Heart left ventricle (tissue), 16 donors: ENCODE results near the gene UST. TPM values are rescaled to one million over a fixed set of nuclear protein-coding genes. Genes with fewer than 3 reads are reported as not detected.

Source experiments
- ATAC-seq, 4 donors: fragments of 200-7000 bp; cut with Tn5 transposase; one replicate each; pipeline ENCODE4 v1.9.1; 2020 to 2022; ENCODE audit warnings: moderate library complexity in 4 of 4, mild to moderate bottlenecking in 3 of 4, moderate number of reproducible peaks in 1 of 4
- DNase-seq, 5 donors: peaks; one replicate each; pipeline ENCODE4 v3.0.0-alpha.2; 2020
- H3K27ac ChIP-seq, 12 donors: fragments of 200-600 bp; sonication (generic) in 4 of 12; one replicate each; pipeline versions ENCODE4 v1.5.0 to v1.8.0; 2016 to 2022; ENCODE audit warnings: mild to moderate bottlenecking in 2 of 12
- H3K27me3 ChIP-seq, 9 donors: fragments of 200-600 bp; sonication (generic) in 2 of 9; one replicate each; pipeline versions ENCODE4 v1.5.1 to v1.8.0; 2016 to 2022; ENCODE audit warnings: mild to moderate bottlenecking in 3 of 9
- H3K36me3 ChIP-seq, 9 donors: fragments of 200-600 bp; sonication (generic) in 2 of 9; one replicate each; pipeline versions ENCODE4 v1.5.0 to v1.8.0; 2018 to 2022; ENCODE audit warnings: mild to moderate bottlenecking in 2 of 9
- H3K4me1 ChIP-seq, 12 donors: fragments of 200-600 bp; sonication (generic) in 4 of 12; one replicate each; pipeline versions ENCODE4 v1.5.0 to v1.8.0; 2016 to 2022; ENCODE audit warnings: mild to moderate bottlenecking in 3 of 12
- H3K4me3 ChIP-seq, 12 donors: fragments of 200-600 bp; sonication (generic) in 4 of 12; one replicate each; pipeline versions ENCODE4 v1.5.0 to v1.8.0; 2017 to 2022; ENCODE audit warnings: mild to moderate bottlenecking in 9 of 12, moderate library complexity in 4 of 12
- H3K9me3 ChIP-seq, 12 donors: fragments of 200-600 bp; sonication (generic) in 4 of 12; one replicate each; pipeline versions ENCODE4 v1.5.0 to v1.8.0; 2016 to 2022; ENCODE audit warnings: mild to moderate bottlenecking in 1 of 12
- POLR2A ChIP-seq, 2 donors: fragments of 450-650 bp; IDR thresholded peaks; one replicate each; pipeline ENCODE4 v1.6.1; 2017; ENCODE audit warnings: antibody characterized with exemption in 2 of 2, mild to moderate bottlenecking in 2 of 2, moderate library complexity in 2 of 2
- WGBS, 4 donors: extraction: QIAGEN DNeasy Blood & Tissue Kit in 2 of 4; methylation state at CpG; one replicate each; pipeline versions ENCODE4 v1.1.5 to v1.1.7; 2013 to 2018; 5-methylcytosine and 5-hydroxymethylcytosine counted together
- intact Hi-C, 10 donors: fragments of 100-400 bp; cut with DNase I; formaldehyde crosslinking; loops; one replicate each; pipeline versions ENCODE4 v1.11.1 to v1.14.2; 2022
- polyA plus RNA-seq, 2 donors: library from polyadenylated mRNA; stranded (reverse); fragments of 200-250 nt; gene quantifications; one replicate each; pipeline ENCODE4 v1.2.3, GENCODE V29; 2013
- total RNA-seq, 9 donors: library from RNA; depleted of rRNA in 2 of 9; stranded (reverse); fragments of >200 nt in 2 of 9; fragmentation: NEBNext Ultra II Directional in 3 of 9; extraction: Animal tissue kit (Norgen Biotek cat#: 25700) in 3 of 9; gene quantifications; one replicate each; pipeline versions ENCODE4 v1.1.0 to v1.2.4, GENCODE V29; 2016 to 2023
- TF ChIP-seq, protein P1 (sequence below), 12 donors: fragments of 200-600 bp; sonication (generic) in 4 of 12; IDR thresholded peaks; one replicate each; pipeline versions ENCODE4 v1.5.0 to v1.8.0; 2018 to 2022; ENCODE audit warnings: antibody characterized with exemption in 12 of 12, mild to moderate bottlenecking in 5 of 12
- donor health status: ischemic (EF 13 %, LVEDD 7.1; RV severe dilation, severe dysfunction).
- donor health status: healthy with polysubstance abuse.
- donor health status: DM: no; HTN: yes; CAD: no.
- donor health status: DM: no; HTN: no; CAD: no.
- donor health status: ischemic (EF 25% LVEDD 6.9; RV normal size, moderate dysfunction).
- donor health status: ischemic (EF 25% LVEDD 5.7; RV mildly dilated, moderate dysfunction).
- donor health status: healthy.
- donor health status: DM: yes; HTN: yes; CAD: no.
- donor health status: ischemic (EF 35%, LVEDD 5.7; RV mildly dilated, moderate dysfunction).
- donor health status: nonischemic (EF 11% LVEDD 7.7; RV severe dilation, severe dysfunction).
- donor health status: DM: yes; HTN: yes; CAD: no.
- donor health status: PGD.
- donor health status: ischemic (EF 29% LVEDD 5.4; RV normal size, mild dysfunction).
- donor health status: nonischemic (EF 23%, LVEDD 6.1; RV moderate dilation, normal function).

Gene UST
- total and polyA plus RNA-seq, 11 donors: 1.1 to 5.8 (median 2.7) TPM

DNA sequence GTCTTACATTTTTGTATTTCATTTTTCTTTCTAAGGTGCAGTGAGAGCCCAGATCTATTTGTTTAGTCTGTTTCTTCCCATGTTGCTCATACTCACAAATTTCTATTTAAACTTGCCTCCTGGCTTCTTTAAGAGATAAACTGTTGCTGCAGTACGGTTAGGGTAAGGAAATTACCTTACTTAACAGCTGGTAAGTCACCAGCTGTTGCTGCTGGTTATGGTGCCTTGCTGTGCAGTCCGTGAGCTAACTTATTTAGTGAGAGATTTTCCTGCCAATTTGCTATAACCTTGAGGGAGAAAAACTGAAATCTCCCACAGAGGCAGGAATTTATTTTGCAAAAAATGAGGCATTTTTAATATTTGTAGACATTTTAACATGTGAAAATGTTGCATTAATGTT lies 261.0 kb downstream of the UST start:
- WGBS, 4 donors: 56 to 81% (median 70%) methylated on average over 2 of the region's 2 CpGs
- no peaks in the 10 kb centered on the region for H3K4me1 ChIP-seq

DNA sequence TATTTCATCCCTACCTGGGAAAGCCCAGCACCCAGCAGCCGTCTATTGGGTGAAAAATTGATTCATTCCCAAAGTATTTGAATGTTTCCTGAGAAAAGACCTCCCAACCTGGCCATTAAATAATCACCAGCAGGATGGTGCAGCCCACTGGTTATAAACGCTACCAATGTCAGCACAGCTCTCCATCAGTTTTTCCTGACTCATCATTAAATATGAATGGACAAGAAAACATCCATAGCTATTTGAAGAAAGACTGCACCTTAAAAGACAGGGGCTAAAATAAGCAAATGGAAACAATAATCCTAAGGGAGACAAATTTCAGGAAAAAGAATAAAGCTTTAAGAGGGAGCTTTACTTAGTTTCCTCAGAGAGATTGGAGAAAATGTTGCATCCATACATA lies 261.9 kb downstream of the UST start:
- ATAC-seq: no peak
- Histone ChIP-seq H3K36me3 (no peaks in the 10 kb centered on the region), H3K9me3 (no peaks in the 10 kb centered on the region), H3K27ac (no peak overlapping the region), H3K4me3 (no peak overlapping the region), H3K27me3 (no peaks in the 10 kb centered on the region), H3K4me1 (no peaks in the 10 kb centered on the region)
- WGBS, 4 donors: 65 to 95% (median 87%) methylated on average over 2 of the region's 2 CpGs
- intact Hi-C loops: no loop called here
- DNase-seq: no peak
- TF ChIP-seq, protein P1, sequence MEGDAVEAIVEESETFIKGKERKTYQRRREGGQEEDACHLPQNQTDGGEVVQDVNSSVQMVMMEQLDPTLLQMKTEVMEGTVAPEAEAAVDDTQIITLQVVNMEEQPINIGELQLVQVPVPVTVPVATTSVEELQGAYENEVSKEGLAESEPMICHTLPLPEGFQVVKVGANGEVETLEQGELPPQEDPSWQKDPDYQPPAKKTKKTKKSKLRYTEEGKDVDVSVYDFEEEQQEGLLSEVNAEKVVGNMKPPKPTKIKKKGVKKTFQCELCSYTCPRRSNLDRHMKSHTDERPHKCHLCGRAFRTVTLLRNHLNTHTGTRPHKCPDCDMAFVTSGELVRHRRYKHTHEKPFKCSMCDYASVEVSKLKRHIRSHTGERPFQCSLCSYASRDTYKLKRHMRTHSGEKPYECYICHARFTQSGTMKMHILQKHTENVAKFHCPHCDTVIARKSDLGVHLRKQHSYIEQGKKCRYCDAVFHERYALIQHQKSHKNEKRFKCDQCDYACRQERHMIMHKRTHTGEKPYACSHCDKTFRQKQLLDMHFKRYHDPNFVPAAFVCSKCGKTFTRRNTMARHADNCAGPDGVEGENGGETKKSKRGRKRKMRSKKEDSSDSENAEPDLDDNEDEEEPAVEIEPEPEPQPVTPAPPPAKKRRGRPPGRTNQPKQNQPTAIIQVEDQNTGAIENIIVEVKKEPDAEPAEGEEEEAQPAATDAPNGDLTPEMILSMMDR (IDR thresholded peaks at IDR 0.05): no peak
- TF ChIP-seq POLR2A (IDR thresholded peaks at IDR 0.05): no peak

More for the DNA sequence above, 261.0 kb downstream of the UST start:
- H3K9me3 ChIP-seq: no peaks in the 10 kb centered on the region
- intact Hi-C loops: no loop called here
- no peaks in the 10 kb centered on the region for H3K36me3 ChIP-seq
- no peaks in the 10 kb centered on the region for H3K27me3 ChIP-seq
- TF ChIP-seq, protein P1 (IDR thresholded peaks at IDR 0.05): no peak
- H3K4me3 ChIP-seq: no peak overlapping the region
- no peak for DNase-seq
- no peak overlapping the region for H3K27ac ChIP-seq
- no peak for ATAC-seq

DNA sequence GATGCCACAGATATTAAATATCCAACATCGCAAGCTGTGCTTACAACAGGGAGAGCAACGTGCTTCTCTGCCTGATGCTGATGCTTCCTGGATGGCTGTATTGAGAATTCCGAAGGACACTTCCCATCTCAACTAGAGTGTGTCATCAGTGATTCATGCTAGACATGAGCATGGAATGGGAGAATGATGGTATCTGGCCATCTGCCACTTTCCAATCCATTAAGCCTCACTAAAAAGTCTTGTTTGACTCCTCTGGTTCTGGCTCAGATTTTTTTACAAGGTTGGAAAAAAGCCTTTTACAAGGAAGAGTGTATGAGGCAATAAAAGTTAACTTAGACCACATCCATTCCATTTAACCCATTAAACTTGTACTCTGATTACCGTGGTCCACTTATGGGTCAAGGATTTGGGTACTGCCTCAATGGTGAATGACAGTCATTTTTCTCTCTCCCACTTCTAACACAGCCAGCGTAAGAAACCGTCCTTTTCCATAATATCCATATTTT lies 265.3 kb downstream of the UST start:
- ATAC-seq (peak in 1 of 4 donors; percentile 75), DNase-seq (no peak)
- no peak overlapping the region for H3K27ac ChIP-seq
- H3K9me3 ChIP-seq: no peaks in the 10 kb centered on the region
- no peaks in the 10 kb centered on the region for H3K36me3 ChIP-seq
- H3K4me1 ChIP-seq: peaks cover 0 to 8% (median 0%) of the 10 kb centered on the region in 12 donors
- H3K27me3 ChIP-seq: no peaks in the 10 kb centered on the region
- intact Hi-C loops: no loop called here
- no peak overlapping the region for H3K4me3 ChIP-seq
- TF ChIP-seq, protein P1 (IDR thresholded peaks at IDR 0.05): no peak
- TF ChIP-seq POLR2A (IDR thresholded peaks at IDR 0.05): no peak
- 84 to 92% (median 89%) methylated on average over 6 of the region's 6 CpGs for WGBS, 4 donors

DNA sequence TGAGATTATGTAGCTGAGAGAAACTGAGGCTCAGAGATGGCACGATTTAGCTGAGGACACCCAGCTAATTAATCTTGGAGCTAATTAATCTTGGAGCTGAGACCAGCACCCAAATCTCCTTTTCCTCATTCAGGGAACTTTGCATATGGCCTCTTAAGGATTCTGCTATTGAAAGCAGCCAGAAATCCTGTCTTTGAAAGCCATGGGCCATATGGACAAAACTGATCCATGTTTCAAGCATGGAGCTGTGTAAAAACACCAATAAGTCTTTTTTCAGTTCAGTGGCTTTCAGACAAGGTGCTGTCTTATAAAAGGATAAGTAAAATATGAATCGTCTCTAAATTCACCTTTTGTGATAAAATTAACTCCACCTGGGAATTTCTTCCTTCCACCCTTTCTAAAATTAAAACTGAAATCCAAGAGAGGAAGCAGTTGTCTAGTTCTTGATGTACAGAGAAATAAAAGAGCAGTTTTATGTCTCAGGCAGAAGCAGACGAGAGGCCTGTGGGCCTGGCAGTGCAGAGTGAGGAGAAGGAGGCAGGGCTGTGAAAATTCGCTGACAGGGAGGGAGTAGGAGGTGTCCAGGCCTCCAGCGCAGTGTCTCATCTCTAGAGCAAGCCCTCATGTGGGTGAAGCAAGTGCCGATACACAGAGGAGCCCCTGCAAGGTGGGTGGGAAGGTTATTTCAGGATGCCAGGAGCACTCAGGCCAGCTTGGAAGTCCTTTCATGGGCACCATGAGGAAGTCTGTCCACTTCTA lies 266.9 kb downstream of the UST start:
- Histone ChIP-seq H3K36me3 (no peaks in the 10 kb centered on the region), H3K27ac (no peak overlapping the region), H3K27me3 (no peaks in the 10 kb centered on the region), H3K9me3 (no peaks in the 10 kb centered on the region), H3K4me3 (no peak overlapping the region), H3K4me1 (peaks cover 0 to 8% (median 0%) of the 10 kb centered on the region in 12 donors)
- DNase-seq: no peak
- ATAC-seq: peak in 3 of 4 donors; percentile 42 to 55 (median 42)
- intact Hi-C loops: no loop called here
- 63 to 79% (median 72%) methylated on average over 6 of the region's 6 CpGs for WGBS, 4 donors
- TF ChIP-seq, protein P1 (IDR thresholded peaks at IDR 0.05): no peak
- no peak for TF ChIP-seq POLR2A (IDR thresholded peaks at IDR 0.05)
